ENCODE measurements around the gene SF3B3. TPM values are rescaled to one million over a fixed set of nuclear protein-coding genes. Genes with fewer than 3 reads are reported as not detected.

Gene SF3B3
- total RNA-seq, 1 experiment from 2014 or later: 475 TPM

DNA sequence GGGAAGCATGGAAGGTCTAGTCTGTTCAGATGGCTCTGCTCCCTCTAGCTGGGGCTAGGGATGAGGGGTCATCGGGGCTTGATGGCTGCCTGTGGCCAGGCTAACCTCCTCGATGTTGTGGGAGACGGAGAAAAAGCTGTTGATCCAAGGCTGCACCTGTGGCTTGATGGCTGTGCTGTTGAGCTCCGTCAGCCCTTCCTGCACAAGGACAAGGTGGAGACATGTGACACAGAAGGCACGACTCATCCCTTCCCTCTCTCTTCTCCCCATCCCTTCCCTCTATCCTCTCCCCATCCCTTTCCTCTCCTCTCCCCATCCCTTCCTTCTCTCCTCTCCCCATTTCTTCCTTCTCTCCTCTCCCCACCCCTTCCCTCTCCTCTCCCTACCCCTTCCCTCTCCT is 41.0 kb upstream of the SF3B3 start:
- no peak for TF ChIP-seq KAT7 (CRISPR knock-in tag; IDR thresholded peaks at IDR 0.05; ENCODE audit: borderline replicate concordance)
- TF ChIP-seq NR1H2 (CRISPR knock-in tag; IDR thresholded peaks at IDR 0.05): no peak
- TF ChIP-seq, protein P1, sequence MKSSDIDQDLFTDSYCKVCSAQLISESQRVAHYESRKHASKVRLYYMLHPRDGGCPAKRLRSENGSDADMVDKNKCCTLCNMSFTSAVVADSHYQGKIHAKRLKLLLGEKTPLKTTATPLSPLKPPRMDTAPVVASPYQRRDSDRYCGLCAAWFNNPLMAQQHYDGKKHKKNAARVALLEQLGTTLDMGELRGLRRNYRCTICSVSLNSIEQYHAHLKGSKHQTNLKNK (CRISPR knock-in tag; IDR thresholded peaks at IDR 0.05): no peak
- TF ChIP-seq ZNF396 (CRISPR knock-in tag; IDR thresholded peaks at IDR 0.05; ENCODE audit: borderline replicate concordance): no peak
- no peak for TF ChIP-seq FOXK1 (CRISPR knock-in tag; IDR thresholded peaks at IDR 0.05)
- TF ChIP-seq, protein P2, sequence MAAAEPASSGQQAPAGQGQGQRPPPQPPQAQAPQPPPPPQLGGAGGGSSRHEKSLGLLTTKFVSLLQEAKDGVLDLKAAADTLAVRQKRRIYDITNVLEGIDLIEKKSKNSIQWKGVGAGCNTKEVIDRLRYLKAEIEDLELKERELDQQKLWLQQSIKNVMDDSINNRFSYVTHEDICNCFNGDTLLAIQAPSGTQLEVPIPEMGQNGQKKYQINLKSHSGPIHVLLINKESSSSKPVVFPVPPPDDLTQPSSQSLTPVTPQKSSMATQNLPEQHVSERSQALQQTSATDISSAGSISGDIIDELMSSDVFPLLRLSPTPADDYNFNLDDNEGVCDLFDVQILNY (CRISPR knock-in tag; IDR thresholded peaks at IDR 0.05): no peak
- no peak for TF ChIP-seq ZNF671 (CRISPR knock-in tag; IDR thresholded peaks at IDR 0.05)
- H3K27me3 Mint-ChIP-seq (ENCODE audit: low read depth): no peaks in the 10 kb centered on the region
- H3K27ac Mint-ChIP-seq: no peak overlapping the region
- ATAC-seq: no peak
- H3K36me3 Mint-ChIP-seq: peaks cover 12% of the 10 kb centered on the region; the same call in 1 of the 2 replicates
- DNase-seq (ENCODE audit: low spot score): no peak
- ChIA-PET POLR2A (interaction anchor here (1.2 kb wide), 1 partner anchor 40 kb away, joined by 3 read pairs; the partner anchor contains the start of gene COG4), CTCF (interaction anchor here (0.5 to 5.3 kb wide), 2 partner anchors 12 to 97 kb away, joined by 4 to 22 read pairs; no protein-coding TSS in a partner anchor)
- H3K4me3 Mint-ChIP-seq: no peak overlapping the region
- 0 out of 2 replicates have a peak, but pooled peaks cover 3% of the 10 kb centered on the region for H3K4me1 Mint-ChIP-seq
- H3K9me3 Mint-ChIP-seq: no peaks in the 10 kb centered on the region

DNA sequence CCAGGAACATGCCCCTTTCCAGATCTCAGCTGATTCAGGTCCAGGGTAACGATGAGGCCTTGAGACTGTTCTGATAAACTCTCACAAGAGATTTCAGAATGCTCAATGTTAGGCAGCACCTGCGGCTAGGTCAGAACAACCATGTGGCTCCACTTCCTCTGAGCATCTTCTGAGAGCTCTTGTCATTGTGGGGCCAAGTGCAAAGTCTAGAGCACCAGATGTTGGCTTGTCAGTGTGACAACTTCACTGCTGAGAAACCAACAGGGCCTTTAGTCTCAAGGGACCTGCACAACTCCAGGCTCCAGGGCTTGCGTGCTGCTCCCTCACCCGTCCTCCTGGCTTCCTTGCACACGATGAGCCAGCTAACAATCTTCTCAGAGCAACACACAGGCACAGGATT is 40.2 kb upstream of the SF3B3 start:
- TF ChIP-seq CREM (CRISPR knock-in tag; IDR thresholded peaks at IDR 0.05) (no peak), RORB (CRISPR knock-in tag; IDR thresholded peaks at IDR 0.05) (no peak), CBFB (CRISPR knock-in tag; IDR thresholded peaks at IDR 0.05; ENCODE audit: low read depth) (no peak), EMX1 (CRISPR knock-in tag; IDR thresholded peaks at IDR 0.05) (no peak), TCF7 (CRISPR knock-in tag; IDR thresholded peaks at IDR 0.05; ENCODE audit: low read depth) (no peak), ETV6 (CRISPR knock-in tag; IDR thresholded peaks at IDR 0.05) (no peak), FOXJ3 (CRISPR knock-in tag; IDR thresholded peaks at IDR 0.05; ENCODE audit: borderline replicate concordance) (no peak)
- TF ChIP-seq, protein P3, sequence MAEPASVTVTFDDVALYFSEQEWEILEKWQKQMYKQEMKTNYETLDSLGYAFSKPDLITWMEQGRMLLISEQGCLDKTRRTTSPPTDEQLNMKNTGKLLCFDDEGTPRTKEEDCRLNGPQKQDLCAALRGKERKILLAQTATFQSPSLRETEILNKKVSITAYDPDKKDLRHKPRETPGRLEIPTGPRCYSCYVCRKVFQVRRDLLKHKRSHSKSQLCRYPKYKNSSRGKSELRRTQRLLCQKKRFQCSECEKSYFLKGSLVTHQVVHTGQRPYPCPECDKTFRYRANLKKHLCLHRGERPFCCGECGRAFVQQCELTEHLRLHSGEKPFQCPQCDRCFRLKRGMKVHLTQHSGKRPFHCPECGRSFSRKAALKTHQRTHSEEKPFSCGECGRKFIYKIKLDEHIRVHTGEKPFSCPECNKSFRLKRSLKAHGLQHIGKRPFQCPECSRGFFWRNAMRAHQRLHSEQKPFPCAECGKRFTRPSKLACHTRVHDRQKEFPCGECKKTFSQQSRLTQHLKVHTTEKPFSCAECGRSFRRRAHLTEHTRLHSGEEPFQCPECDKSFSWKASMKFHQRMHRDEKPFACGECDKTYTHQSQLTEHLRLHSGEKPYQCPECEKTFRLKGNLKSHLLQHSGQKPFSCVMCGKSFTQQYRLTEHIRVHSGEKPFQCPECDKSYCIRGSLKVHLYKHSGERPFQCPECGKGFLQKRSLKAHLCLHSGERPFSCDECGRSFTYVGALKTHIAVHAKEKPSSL (CRISPR knock-in tag; conservative IDR thresholded peaks at IDR 0.05): no peak
- TF ChIP-seq, protein P4, sequence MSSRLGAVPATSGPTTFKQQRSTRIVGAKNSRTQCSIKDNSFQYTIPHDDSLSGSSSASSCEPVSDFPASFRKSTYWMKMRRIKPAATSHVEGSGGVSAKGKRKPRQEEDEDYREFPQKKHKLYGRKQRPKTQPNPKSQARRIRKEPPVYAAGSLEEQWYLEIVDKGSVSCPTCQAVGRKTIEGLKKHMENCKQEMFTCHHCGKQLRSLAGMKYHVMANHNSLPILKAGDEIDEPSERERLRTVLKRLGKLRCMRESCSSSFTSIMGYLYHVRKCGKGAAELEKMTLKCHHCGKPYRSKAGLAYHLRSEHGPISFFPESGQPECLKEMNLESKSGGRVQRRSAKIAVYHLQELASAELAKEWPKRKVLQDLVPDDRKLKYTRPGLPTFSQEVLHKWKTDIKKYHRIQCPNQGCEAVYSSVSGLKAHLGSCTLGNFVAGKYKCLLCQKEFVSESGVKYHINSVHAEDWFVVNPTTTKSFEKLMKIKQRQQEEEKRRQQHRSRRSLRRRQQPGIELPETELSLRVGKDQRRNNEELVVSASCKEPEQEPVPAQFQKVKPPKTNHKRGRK (CRISPR knock-in tag; IDR thresholded peaks at IDR 0.05; ENCODE audit: borderline replicate concordance): no peak
- TF ChIP-seq, protein P5, sequence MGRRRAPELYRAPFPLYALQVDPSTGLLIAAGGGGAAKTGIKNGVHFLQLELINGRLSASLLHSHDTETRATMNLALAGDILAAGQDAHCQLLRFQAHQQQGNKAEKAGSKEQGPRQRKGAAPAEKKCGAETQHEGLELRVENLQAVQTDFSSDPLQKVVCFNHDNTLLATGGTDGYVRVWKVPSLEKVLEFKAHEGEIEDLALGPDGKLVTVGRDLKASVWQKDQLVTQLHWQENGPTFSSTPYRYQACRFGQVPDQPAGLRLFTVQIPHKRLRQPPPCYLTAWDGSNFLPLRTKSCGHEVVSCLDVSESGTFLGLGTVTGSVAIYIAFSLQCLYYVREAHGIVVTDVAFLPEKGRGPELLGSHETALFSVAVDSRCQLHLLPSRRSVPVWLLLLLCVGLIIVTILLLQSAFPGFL (CRISPR knock-in tag; IDR thresholded peaks at IDR 0.05; ENCODE audit: borderline replicate concordance): no peak
- TF ChIP-seq, protein P6, sequence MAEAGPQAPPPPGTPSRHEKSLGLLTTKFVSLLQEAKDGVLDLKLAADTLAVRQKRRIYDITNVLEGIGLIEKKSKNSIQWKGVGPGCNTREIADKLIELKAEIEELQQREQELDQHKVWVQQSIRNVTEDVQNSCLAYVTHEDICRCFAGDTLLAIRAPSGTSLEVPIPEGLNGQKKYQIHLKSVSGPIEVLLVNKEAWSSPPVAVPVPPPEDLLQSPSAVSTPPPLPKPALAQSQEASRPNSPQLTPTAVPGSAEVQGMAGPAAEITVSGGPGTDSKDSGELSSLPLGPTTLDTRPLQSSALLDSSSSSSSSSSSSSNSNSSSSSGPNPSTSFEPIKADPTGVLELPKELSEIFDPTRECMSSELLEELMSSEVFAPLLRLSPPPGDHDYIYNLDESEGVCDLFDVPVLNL (CRISPR knock-in tag; IDR thresholded peaks at IDR 0.05; ENCODE audit: borderline replicate concordance, low read depth): no peak
- TF ChIP-seq, protein P1 (CRISPR knock-in tag; IDR thresholded peaks at IDR 0.05): no peak
- H3K4me3 Mint-ChIP-seq: no peak overlapping the region
- no peaks in the 10 kb centered on the region for H3K9me3 Mint-ChIP-seq
- ChIA-PET POLR2A (interaction anchor here (1.2 kb wide), 1 partner anchor 40 kb away, joined by 3 read pairs; the partner anchor contains the start of gene COG4), CTCF (interaction anchor here (0.5 kb wide), 1 partner anchor 98 kb away, joined by 4 read pairs; no protein-coding TSS in a partner anchor)
- peaks cover 12% of the 10 kb centered on the region; the same call in 1 of the 2 replicates for H3K36me3 Mint-ChIP-seq
- ATAC-seq (no peak), DNase-seq (ENCODE audit: low spot score) (no peak)
- 0 out of 2 replicates have a peak, but pooled peaks cover 3% of the 10 kb centered on the region for H3K4me1 Mint-ChIP-seq
- no peak overlapping the region for H3K27ac Mint-ChIP-seq
- H3K27me3 Mint-ChIP-seq (ENCODE audit: low read depth): no peaks in the 10 kb centered on the region
